ENCODE results near the gene WDR3.
"Not testable (repeated sequence)": the region's sequence is repeated elsewhere in the genome, so short reads cannot be mapped to it uniquely, and the experiment has no call there.

WDR3 gene

GRCh38 chr1:117929343-117930172 lies at the start of gene WDR3, which contains the start of gene GDAP2:
Gene WDR3, plus strand, starts transcription at chr1:117929739. Its CDS starts 3,581 bp downstream, at chr1:117933320.
Gene GDAP2, minus strand, starts transcription at chr1:117929621. Its CDS starts 9,264 bp downstream, at chr1:117920357.
- DNase-seq: peak; percentile 99

- DNase-seq: no peak
Observed at GRCh38 chr1:117883616-117884015, 45.9 kb upstream of the WDR3 start.

- no peak for DNase-seq
Observed at GRCh38 chr1:117886101-117886795, 43.3 kb upstream of the WDR3 start.

- no peak for DNase-seq
Observed at GRCh38 chr1:117890452-117890851, 39.1 kb upstream of the WDR3 start.

DNA sequence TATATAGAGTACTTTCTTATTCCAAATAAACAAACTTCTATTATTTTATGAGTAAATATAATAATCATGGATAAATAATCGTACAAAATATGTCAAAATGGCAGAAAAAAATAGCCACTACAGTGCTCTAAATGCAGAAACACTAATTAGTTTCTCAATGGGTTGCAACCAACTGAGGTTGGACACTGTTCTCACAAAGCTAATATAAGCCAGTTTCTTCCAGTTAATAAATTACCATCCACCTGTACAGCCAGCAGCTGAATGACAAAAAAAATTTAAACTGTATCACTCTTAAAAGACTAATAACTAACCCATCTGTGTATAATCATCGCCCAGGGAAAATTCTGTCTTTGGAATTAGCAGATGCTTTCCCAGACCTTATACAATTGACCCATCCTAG lies 37.0 kb upstream of the WDR3 start:
- DNase-seq: no peak

- DNase-seq: no peak
Observed at GRCh38 chr1:117894078-117894477, 35.5 kb upstream of the WDR3 start.

DNA sequence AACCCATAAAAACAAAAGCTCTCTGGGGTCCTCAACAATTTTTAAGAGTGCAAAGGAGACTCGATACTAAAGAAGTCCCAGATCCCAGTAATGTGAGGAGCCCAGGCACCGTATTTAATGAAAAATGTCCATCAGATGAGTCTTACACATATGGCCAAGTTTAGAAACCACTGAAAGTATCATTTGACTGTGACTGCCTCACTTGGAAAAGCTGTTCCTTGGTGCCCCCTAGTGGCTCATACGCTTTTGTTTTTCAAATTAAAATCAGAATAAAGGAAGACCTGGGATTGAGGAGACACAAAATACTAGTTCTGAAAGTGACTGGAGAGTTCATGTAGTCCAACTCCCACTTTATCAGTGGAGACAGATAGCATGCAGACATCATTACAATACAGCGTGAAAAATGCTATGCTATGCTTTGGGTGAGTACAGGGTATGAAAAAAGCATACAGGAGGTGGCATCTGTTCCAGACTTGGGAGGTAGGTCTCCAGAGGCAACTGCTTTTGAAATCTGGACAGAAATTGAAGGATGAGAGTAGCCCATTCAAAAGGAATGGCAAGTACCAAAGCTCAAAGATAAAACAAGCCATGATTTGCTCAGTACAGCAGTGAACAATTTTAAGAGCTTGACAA lies 33.9 kb upstream of the WDR3 start:
- DNase-seq: peak; percentile 86

- DNase-seq: no peak
Observed at GRCh38 chr1:117897551-117897950, 32.0 kb upstream of the WDR3 start.

DNA sequence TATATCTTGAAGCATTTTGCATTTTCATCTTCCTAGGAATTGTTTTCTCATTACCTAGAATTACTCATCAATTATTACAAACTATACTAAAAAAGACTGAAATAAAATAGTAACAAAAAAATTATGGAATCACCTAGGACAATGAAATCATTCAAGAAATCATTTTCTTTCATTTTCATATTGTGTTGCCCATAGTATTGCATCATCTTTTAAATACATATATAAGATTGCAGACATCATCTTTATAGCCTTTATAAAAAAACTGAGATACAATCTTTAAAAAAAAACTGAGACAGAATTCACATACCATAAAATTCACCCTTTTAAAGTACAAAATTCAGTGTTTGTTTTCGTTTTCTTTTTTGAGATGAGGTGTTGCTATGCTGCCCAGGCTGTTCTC lies 29.7 kb upstream of the WDR3 start:
- DNase-seq: no peak

DNA sequence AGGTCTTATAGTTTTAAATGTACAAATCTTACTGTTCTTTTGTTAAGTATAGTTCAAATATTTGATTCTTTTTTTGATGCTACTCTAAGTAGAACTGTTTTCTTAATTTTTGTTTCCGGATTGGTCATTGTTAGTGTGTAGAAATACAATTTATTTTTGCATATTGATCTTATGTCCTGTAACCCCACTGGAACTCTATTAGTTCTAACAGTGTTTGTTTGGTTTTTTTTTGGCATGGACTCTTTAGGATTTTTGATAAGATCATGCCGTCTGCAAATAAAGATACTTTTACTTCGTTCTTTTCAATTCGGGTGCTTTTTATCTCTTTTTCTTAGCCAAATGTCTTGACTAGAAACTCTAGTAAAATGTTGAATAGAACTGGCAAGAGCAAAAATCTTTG lies 26.6 kb upstream of the WDR3 start:
- no peak for DNase-seq

DNA sequence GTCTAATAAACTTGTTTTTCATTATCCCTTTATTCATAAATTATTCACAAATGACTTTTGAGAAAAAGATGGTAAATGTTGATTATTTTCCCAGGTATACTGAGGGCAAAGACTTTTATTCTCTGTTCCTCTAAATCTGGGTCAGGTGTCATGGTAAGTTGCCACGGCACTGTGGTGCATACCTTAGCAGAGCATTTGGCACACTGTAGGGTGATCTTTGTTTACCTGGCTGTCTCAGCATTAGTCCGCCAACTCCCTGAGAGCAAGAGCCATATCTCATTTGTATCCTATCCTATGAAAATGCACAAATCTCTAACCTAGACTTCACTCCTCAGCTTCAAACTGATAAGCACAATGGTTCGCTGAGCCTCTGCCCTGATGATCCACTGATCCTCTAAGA lies 25.1 kb upstream of the WDR3 start:
- no peak for DNase-seq

DNA sequence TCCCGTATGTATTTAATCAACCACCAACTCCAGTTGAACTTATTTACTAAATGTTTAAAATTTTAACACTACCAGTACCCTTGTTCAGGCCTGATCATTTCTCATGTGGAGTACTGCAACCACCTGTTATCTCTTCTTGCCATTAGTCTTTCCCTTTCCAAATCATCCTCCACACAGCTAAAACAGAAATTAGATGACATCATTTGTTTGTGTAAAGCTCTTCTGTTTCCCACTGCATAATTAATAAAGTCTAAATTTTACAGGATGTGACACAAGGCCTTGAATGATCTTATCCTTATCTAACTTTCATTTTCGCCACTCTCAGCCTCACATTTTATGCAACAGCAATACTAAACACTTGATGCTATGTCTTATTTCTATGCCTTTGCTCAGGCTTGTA lies 24.5 kb upstream of the WDR3 start:
- no peak for DNase-seq

GRCh38 chr1:117911051-117911450 lies 18.5 kb upstream of the WDR3 start:
- DNase-seq: no peak

DNA sequence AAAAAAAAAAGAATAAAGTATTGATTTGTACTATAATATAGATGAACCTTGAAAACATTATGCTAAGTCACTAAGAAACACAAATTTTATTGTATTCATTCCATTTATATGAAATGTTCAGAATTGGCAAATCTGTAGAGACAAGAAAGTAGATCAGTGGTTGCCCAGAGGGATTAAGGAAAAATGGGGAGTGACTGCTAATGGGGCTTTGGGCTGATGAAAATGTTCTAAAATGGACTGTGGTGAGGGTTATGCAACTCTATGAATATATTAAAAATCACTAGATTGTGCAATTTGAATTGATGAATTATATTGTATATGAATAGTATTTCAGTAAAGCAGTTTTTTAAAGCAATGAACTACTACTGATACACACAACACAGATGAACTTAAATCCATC lies 10.2 kb upstream of the WDR3 start:
- DNase-seq: no peak

DNA sequence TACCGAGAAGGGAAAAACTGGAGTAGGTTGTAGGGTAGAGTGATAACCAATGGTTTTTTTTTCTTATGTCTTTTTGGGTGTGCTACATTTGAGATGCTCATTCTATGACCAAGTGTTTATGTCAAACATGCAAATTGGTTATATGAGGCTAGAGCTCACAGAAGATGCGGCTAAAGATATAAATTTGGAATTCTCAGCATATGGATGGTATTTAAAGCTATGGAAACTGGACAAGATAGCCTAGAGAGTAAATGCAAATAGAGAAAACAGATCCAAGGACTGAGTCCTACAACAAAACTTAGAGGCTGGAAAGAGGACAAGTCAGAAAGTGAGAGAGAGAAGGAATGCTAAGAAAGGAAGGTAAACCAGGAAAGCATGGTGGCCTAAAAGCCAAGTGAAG lies 7.5 kb upstream of the WDR3 start:
- no peak for DNase-seq

GRCh38 chr1:117922717-117923116 lies 6.8 kb upstream of the WDR3 start:
- DNase-seq: not testable (repeated sequence)

DNA sequence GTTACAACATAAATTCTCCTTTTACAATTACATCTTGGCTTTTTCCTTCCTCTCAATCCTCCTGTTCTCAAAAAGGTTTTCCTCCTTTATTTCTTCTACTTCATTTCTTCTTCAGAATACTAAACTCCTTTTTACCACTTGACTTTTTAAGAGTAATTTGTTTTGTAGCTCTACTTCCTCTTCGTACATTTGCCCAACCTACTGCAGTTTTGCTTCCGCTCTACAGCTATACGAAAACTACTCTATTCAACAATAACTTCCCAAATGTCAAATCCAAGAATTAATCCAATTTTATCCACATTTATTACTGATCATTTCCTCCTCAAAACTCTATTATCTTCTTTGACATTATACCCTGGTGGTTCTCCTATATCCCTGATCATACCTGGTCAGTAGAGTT lies 3.6 kb upstream of the WDR3 start:
- DNase-seq: peak; percentile 34

DNA sequence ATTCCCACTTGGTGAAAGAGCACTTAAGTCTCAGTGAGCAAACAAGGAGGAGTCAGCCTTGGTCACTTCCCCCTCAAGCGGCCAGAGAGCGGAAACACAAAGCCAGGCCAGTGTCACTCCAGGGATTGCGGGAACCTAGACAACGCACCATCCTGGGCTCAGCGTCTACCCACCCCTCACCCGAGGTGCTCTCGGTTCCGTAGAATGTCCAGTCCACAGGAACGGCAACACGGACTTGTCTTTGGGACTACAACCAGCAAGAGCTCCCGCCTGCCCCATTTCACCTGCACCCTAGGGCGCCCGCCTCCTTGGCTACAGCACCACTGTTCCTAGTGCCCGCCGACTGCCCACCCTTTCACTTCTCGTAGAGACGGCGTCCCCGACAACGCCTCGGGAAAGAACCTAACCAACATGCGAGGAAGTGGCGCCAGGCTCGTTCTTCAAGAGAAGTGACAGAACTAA lies 627 bp upstream of the WDR3 start:
- peak; percentile 81 for DNase-seq

DNA sequence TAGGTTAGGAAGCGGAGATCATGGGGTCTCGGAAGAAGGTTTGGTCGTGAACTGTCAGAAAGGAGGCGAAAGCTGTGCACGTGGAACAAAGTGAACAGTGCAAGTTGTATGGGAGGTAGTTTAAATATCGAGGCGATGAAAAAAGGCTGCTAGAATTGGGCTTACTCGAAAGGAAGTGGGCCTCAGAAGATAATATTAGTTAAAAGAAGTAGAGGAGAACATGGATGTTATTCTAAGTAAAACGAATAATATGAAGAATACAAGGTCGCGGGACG lies 571 bp downstream of the WDR3 start:
- no peak for DNase-seq

DNA sequence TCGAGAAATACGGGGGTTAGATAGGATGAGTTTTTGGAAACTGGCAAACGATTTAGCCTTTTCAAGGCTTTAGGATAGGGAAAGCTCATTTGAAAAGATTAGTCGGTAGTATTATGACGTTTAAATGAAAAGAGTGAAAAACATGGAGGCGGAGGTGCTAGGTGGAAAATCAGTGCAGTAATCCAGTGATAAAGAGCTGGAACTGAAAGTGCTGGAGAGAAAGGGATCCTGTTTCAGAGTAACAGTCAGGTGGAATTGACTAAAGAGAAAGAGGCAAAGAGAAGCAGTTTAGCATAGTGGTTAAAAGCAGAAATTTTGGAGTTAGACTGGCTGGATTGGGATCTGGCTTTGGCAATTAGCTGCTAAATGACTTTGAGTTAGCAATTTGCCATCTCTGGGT lies 945 bp downstream of the WDR3 start:
- DNase-seq: peak; percentile 29

DNA sequence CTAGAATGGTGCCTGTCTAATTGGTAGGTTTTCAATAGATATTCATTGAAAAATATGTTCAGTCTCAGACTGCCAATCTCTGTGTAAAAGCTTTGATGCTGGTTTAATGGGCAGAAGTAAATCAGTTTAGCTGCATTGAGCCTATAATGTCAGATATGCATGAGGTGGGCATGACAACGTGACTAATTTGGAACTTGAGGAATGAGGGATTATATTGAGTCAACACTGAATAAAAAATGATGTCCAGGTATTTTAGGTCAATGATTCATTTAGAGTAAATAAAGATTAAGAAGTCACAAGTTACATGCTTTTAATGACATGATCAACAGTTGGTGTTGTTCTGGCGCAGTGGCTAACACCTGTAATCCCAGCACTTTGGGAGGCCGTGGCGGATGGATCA lies 3.0 kb downstream of the WDR3 start:
- no peak for DNase-seq

GRCh38 chr1:117933769-117934168 lies 4.2 kb downstream of the WDR3 start:
- no peak for DNase-seq

DNA sequence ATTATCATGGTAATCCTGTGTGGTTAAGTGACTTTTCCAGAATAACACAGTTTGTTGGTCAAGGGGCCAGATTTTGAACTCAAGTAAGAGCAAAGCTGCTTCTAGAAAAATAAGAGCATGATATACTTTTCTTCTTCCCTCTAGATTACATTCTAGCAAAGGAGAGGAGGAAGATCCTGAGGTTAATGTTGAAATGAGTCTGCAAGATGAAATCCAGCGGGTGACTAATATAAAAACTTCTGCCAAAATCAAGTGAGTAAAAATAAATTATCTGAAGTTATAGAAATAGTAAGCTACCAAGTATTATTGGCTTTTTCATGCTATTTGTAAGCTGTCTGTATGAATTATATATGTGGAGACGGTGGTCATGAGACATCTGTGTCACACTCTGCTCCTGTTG lies 12.8 kb downstream of the WDR3 start:
- DNase-seq: no peak

GRCh38 chr1:117952386-117952785 lies 22.8 kb downstream of the WDR3 start:
- no peak for DNase-seq

Measured in hematopoietic multipotent progenitor cell treated with erythropoietin and hydrocortisone succinate and interleukin-3 and kit ligand, for 4 days (in vitro differentiated cells).